Measurements from ENCODE around the gene PRRT4. TPM values are rescaled to one million over a fixed set of nuclear protein-coding genes. Genes with fewer than 3 reads are reported as not detected.

Gene PRRT4
- total RNA-seq, 1 donor from 2014 or later = 0.54 TPM

GRCh38 chr7:128381161-128381821 lies 19.8 kb upstream of the PRRT4 start:
- peak; percentile 52 for TF ChIP-seq CTCF (IDR thresholded peaks at IDR 0.05)
- peaks cover 9% of the 10 kb centered on the region for H3K27me3 Mint-ChIP-seq (ENCODE audit: unreplicated experiment)
- no peak for DNase-seq (ENCODE audit: extremely low spot score, unreplicated experiment)
- H3K4me1 Mint-ChIP-seq (ENCODE audit: unreplicated experiment) = no peaks in the 10 kb centered on the region
- no peaks in the 10 kb centered on the region for H3K9me3 Mint-ChIP-seq (ENCODE audit: unreplicated experiment)
- H3K36me3 Mint-ChIP-seq (ENCODE audit: unreplicated experiment) = no peaks in the 10 kb centered on the region
- no peak overlapping the region for H3K4me3 Mint-ChIP-seq (ENCODE audit: unreplicated experiment)
- no peak overlapping the region for H3K27ac Mint-ChIP-seq (ENCODE audit: unreplicated experiment)

- Mint-ChIP-seq H3K27me3 (ENCODE audit: unreplicated experiment) (peaks cover 9% of the 10 kb centered on the region), H3K36me3 (ENCODE audit: unreplicated experiment) (no peaks in the 10 kb centered on the region), H3K4me3 (ENCODE audit: unreplicated experiment) (no peak overlapping the region), H3K4me1 (ENCODE audit: unreplicated experiment) (no peaks in the 10 kb centered on the region), H3K27ac (ENCODE audit: unreplicated experiment) (no peak overlapping the region), H3K9me3 (ENCODE audit: unreplicated experiment) (no peaks in the 10 kb centered on the region)
- DNase-seq (ENCODE audit: extremely low spot score, unreplicated experiment) = no peak
- TF ChIP-seq CTCF (IDR thresholded peaks at IDR 0.05) = no peak
Observed at GRCh38 chr7:128380483-128381106, 19.1 kb upstream of the PRRT4 start.

- Mint-ChIP-seq H3K27ac (ENCODE audit: unreplicated experiment) (no peak overlapping the region), H3K4me1 (ENCODE audit: unreplicated experiment) (no peaks in the 10 kb centered on the region), H3K27me3 (ENCODE audit: unreplicated experiment) (peaks cover 9% of the 10 kb centered on the region), H3K4me3 (ENCODE audit: unreplicated experiment) (no peak overlapping the region), H3K9me3 (ENCODE audit: unreplicated experiment) (no peaks in the 10 kb centered on the region), H3K36me3 (ENCODE audit: unreplicated experiment) (no peaks in the 10 kb centered on the region)
- no peak for DNase-seq (ENCODE audit: extremely low spot score, unreplicated experiment)
- no peak for TF ChIP-seq CTCF (IDR thresholded peaks at IDR 0.05)
Observed at GRCh38 chr7:128379900-128380479, 18.5 kb upstream of the PRRT4 start.

- Mint-ChIP-seq H3K4me3 (ENCODE audit: unreplicated experiment) (no peak overlapping the region), H3K27me3 (ENCODE audit: unreplicated experiment) (peaks cover 18% of the 10 kb centered on the region), H3K4me1 (ENCODE audit: unreplicated experiment) (no peaks in the 10 kb centered on the region), H3K27ac (ENCODE audit: unreplicated experiment) (no peak overlapping the region), H3K36me3 (ENCODE audit: unreplicated experiment) (no peaks in the 10 kb centered on the region), H3K9me3 (ENCODE audit: unreplicated experiment) (no peaks in the 10 kb centered on the region)
- no peak for TF ChIP-seq CTCF (IDR thresholded peaks at IDR 0.05)
- DNase-seq (ENCODE audit: extremely low spot score, unreplicated experiment) = no peak
Observed at GRCh38 chr7:128378637-128379036, 17.1 kb upstream of the PRRT4 start.

GRCh38 chr7:128376077-128376476 lies 14.6 kb upstream of the PRRT4 start:
- Mint-ChIP-seq H3K27me3 (ENCODE audit: unreplicated experiment) (peaks cover 23% of the 10 kb centered on the region), H3K4me1 (ENCODE audit: unreplicated experiment) (no peaks in the 10 kb centered on the region), H3K9me3 (ENCODE audit: unreplicated experiment) (no peaks in the 10 kb centered on the region), H3K27ac (ENCODE audit: unreplicated experiment) (no peak overlapping the region), H3K36me3 (ENCODE audit: unreplicated experiment) (no peaks in the 10 kb centered on the region), H3K4me3 (ENCODE audit: unreplicated experiment) (no peak overlapping the region)
- DNase-seq (ENCODE audit: extremely low spot score, unreplicated experiment) = no peak
- TF ChIP-seq CTCF (IDR thresholded peaks at IDR 0.05) = no peak
